Stimulated activated CD8-positive, alpha-beta memory T cell treated with anti-CD3 and anti-CD28 coated beads, Interleukin-12 subunit alpha, Interleukin-12 subunit beta, amount 100 ng/mL, for 24 hours (primary cell): ENCODE results near the gene RTBDN.
A peak's percentile ranks its signal among the peaks of the same experiment; 100 is the strongest.
"Not testable (repeated sequence)": the region's sequence is repeated elsewhere in the genome, so short reads cannot be mapped to it uniquely, and the experiment has no call there.

Experiments used
- DNase-seq: peaks from one replicate; pipeline ENCODE4 v3.0.0-alpha.2; 2020; ENCODE audit errors: extremely low read depth

The RTBDN gene

DNA sequence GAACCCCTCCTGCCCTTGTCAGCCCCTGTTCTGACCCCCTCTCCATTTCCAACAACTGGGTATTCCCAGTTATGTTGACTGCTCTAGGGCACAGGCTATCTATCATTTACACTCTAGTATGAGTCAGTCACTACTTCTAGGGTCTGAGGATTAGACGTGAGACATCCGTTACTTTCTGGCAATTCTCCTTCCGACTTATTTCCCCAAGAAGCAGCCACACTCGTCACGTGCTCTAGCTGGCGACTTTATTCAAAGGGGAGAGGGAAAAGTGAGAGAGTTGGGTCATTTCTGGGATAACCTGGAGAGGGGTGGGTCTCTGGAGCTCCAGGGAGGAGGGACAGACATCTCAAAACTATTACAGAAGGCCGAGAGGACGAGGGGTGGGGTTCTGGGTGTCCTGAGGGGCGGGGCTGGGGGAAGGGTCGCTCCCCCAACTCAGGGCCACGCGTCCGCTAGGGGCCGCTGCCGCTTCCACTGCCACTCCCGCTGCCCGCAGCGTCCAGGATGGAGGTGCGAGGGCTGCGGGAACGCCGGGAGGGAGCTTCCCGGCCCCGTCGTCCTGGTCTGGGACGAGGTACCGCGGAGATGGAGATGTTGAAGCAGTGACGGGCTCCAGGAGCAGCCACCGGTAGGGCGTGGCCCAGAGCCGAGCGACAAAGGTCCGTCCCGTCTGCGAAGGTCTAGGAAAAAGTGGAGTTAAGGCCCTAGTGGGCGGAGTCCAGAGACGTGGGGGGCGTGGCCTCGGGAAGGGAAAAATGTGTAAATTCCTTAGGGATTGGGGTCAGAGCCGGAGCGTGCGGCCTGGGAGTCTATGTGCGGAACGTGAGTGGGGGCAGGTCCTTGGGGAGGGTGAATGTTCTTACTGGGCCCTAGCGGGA, 8.9 kb downstream of the RTBDN start:
- DNase-seq = no peak

DNA sequence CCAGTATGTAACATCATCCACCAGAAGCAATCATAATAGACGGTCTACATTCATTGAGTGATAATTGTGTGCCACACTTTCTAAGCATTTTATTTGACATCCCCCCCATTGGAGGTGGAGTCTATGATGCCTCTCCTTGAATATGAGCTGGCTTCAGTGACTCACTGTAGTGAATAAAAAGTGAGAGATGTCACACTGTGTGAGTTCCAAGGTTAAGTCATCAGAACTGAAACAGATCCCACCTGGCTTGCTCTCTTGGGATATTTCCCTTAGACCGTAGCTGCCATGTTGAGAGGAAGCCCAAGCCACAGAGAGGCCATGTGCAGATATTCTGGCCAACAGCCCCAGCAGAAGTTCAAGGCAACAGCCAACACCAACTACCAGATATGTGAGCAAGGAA, 12.6 kb downstream of the RTBDN start:
- DNase-seq = no peak

DNA sequence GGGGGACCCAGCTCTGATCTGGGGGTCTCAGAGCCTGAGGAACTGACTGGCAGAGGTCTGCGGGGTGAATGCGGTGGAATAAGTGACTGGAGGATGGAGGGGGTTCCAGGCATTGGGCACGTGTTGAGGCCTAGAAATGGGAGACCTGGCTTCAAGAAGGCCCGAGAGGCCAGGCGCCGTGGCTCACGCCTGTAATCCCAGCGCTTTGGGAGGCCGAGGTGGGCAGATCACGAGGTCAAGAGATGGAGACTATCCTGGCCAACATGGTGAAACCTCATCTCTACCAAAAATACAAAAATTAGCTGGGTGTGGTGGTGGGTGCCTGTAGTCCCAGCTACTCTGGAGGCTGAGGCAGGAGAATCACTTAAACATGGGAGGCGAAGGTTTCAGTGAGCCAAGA, 16.6 kb downstream of the RTBDN start:
- DNase-seq = not testable (repeated sequence)

DNA sequence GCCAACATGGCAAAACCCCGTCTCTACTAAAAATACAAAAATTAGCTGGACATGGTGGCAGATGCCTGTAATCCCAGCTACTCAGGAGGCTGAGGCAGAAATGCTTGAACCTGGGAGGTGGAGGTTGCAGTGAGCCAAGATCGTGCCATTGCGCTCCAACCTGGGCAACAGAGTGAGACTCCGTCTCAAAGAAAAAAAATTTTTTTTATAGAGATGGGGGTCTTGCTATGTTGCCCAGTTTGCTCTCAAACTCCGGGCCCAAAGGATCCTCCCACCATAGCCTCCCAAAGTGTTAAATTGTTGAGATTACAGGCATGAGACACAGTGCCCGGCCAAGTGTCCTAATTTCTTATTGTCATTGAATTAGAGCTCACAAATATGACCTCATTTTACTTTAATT, 17.2 kb downstream of the RTBDN start:
- DNase-seq = not testable (repeated sequence)

DNA sequence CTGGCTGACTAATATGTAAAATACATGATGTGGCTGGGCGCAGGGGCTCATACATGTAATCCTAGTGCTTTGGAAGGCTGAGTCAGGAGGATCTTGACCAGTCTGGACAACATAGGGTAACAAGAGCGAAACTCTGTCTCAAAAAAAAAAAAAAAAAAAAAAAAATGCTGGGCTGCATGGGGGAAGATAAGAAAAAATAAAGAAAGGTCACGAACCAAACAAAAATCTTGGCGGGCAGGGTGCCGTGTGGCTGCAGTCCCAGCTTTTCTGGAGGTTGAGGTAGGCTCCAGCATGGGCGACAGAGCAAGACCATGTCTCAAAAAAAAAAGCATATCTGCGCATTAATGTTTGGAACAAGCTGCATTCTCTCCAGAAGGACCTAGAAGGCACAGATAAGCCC, 19.3 kb downstream of the RTBDN start:
- DNase-seq = no peak

DNA sequence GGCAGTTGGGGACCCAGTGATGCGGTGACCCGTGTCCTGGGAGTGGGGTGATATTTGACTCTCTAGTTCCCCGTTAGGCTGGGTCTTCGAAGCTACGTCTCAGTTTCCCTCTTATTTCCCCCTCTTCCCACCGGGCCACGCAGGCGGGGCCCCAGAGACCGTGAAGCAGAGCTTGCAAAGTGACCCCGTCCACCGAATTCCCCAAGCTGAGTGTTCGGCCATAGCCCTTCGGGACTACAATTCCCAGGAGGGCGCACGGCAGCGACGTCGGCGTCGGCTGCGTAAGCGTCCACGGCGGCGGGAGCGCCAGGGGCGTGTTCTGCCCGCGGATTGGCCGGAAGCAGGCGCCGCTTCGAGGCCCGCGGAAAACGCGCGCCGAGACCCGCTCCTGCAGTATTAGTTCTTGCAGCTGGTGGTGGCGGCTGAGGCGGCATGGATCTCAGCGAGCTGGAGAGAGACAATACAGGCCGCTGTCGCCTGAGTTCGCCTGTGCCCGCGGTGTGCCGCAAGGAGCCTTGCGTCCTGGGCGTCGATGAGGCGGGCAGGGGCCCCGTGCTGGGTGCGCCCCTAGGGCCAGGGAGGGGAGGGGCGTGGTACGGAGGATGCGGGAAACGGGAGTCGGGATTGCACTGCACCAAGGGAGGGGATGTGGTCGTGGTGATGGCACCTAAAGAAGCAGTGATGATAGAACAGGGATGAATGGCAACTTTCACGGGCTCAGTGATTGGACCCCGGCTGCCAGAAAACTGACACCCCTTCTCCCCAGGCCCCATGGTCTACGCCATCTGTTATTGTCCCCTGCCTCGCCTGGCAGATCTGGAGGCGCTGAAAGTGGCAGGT, 27.9 kb downstream of the RTBDN start, which contains the start of gene RNASEH2A:
TSS of gene RNASEH2A (plus strand) at position 343 of the 840 bp plus-strand sequence. CDS start at position 433, 90 bp downstream.
- DNase-seq = peak; percentile 67

DNA sequence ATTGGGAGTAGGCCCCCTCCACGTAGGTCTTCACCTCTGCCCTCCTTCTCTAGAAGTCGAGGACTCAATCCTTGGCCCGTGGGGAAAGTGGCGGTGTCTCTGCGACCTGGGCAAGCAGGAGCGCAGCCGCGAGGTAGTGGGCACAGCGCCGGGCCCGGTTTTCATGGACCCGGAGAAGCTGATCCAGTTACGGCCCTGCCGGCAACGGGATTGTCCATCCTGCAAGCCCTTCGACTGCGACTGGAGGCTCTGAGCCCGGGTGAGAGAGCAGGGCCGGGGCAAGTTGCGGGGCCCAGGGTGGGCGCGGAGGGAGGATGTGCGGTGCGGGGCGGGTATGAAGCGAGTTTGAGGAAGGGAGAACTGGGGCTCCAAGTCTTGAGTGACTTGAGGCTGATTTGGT, 30.3 kb downstream of the RTBDN start:
- DNase-seq = no peak

DNA sequence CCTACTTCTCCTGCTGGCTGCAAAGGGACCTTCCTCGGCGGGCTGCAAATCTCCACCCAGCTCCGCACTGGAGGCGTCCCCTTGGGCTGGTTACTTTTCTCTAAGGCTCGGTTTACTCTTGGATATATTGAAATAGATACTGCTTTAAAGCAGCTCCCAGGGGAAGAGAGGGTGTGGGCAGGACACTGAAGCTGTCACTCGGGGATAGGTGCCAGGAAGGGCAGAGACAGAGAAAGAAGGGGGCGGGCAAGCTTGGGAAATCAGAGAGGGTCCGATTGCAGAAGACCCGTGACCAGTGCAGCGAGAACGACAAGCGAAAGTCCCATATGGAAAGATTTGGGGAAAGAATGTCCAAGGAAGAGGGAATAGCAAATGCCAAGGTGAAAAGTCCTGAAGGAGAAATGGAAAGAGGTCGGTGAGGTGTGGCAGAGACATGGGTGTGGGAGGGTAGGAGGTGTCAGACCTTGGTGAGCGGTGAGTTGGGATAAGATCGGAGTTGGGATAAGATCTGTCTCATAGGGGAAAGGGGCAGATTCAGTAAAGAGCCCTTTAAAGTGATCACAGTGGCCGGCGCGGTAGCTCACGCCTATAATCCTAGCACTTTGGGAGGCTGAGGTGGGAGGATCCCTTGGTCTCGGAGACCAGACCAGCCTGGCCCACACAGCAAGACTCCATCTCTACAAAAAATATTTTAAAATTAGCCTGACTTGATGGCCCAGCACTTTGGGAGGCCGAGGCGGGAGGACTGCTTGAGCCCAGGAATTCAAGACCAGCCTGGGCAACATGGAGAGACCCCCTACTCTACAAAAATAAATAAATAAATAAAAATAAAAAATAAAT, 31.9 kb downstream of the RTBDN start:
- DNase-seq = no peak

DNA sequence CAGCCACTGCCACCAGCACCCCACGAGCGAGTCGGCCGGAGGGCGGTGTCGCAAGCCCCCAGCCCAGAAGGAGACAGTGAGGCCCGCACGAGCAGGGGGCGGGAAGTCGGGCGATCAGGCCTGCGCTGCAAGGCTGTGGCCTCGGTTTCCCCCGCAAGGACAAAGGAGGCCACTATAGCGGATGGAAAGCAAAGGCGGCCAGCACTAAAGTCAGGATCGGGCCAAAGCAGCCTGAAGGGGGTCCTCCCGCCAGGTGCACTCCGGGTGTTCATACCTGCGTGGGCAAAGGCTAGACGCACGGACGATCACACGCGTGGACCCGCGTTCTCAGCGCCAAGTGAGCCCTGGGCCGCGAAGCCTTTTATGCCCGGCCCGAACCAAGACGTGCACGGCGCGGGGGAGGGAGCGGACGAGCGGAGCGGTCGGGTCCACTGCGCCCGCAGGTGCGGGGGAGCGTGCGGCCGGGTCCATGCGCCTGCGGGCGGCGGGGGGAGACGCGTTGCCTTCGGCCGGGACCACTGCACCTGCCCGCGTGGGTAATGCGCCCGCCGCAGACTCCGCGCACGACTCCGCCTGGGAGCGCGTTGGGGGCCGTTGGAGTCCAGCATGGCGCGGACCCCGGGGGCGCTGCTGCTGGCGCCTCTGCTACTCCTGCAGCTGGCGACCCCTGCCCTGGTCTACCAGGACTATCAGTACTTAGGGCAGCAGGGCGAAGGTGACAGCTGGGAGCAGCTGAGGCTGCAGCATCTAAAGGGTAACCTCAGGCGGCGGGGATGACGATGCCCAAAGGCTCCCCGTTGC, 32.7 kb downstream of the RTBDN start, which contains the start of the genes PRDX2 and THSD8:
TSS of gene PRDX2 (minus strand) at position 335 of the 801 bp plus-strand sequence. CDS start 539 bp downstream, outside the sequence.
TSS of gene THSD8 (plus strand) at position 604 of the 801 bp plus-strand sequence. CDS start at position 607, 3 bp downstream.
- peak; percentile 55 for DNase-seq

DNA sequence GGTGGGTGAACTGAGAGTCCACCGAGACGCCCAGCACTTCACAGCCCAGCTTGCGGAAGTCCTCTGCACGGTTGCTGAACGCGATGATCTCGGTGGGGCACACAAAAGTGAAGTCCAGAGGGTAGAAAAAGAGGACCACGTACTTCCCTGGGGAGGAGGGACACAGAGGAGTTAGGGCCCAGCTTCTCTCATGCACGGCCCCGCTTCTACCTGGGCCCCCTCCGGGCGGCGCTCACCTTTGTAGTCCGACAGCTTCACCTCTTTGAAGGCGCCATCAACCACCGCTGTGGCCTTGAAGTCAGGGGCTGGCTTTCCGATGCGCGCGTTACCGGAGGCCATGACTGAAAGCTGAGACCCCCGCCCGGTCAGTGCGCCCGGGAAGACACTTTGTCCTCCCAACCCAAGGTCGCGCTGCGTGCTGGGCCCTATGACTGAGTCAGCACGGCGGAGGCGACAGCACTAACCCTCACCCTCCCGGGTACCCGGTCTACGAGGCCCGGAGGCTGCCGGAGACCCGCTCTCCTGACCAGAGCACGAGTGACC, 33.4 kb downstream of the RTBDN start:
- no peak for DNase-seq

DNA sequence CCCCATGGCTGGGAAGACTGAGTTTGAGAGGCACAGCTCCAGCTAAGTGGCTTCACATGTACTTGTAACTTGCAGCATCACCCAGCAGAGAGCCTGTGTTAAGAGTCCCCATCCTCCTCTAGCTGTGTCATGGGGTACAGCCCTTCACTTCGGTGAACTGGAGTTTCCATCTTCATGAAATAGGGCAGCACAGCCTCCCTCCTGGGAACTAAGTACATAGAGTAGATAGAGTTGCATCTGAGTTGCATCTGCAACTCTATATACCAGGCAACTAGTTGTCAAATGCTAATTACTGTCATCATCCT, 34.0 kb downstream of the RTBDN start:
- no peak for DNase-seq

DNA sequence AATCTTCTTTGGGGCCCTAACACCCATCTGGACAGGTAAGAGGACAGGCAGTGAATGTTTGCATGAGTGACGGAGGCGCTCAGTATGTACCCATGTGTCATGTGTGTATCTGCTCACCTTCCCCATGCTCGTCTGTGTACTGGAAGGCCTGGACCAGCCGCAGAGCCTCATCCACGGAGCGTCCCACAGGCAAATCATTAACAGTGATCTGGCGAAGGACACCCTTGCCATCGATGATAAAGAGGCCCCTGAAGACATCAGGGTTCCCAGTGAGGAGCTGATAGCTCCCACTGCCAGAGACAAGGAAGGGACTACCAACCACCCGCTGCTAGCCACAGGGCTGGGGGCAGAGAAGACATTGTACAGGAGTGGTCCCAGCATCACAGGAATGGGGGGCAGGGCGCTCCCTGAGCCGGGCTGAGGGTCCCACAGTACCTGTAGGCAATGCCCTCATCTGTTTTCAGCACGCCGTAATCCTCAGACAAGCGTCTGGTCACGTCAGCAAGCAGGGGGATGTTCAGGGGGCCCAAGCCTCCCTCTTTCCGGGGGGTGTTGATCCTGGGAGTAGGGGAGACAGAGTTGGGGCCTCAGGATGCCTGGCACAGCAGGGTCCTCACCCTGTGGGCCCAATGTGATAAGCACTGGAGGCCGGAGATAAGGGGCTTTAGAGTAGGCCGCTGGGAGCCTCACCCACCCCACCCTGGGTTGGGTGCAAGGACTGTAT, 34.5 kb downstream of the RTBDN start:
- no peak for DNase-seq

DNA sequence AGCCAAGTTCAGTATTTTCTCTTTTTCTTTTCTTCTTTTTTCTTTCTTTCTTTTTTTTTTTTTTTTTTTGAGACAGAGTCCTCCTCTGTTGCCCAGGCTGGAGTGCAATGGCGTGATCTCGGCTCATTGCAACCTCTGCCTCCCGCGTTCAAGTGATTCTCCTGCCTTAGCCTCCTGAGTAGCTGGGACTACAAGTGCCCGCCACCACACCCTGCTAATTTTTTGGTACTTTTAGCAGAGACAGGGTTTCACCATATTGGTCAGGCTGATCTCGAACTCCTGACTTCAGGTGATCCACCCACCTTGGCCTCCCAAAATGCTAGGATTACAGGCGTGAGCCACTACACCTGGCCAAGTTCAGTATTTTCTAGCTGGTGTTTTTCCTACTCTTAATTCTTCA, 36.8 kb downstream of the RTBDN start:
- not testable (repeated sequence) for DNase-seq

DNA sequence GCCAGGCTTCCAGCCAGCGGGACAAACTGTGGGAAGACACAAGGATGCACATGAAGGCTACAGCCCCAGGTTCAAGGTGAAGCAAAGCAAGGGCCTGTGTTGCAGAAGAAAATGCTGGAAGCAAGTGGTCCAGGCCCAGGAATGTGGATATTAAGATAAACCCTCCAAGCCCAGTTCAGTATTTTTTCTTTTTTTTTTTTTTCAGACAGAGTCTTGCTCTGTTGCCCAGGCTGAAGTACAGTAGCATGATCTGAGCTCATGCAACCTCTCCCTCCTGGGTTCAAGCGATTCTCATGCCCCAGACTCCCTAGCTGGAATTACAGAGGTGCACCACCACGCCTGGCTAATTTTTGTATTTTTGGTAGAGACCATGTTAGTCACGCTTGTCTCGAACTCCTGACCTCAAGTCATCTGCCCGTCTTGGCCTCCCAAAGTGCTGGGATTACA, 37.2 kb downstream of the RTBDN start:
- DNase-seq = no peak

DNA sequence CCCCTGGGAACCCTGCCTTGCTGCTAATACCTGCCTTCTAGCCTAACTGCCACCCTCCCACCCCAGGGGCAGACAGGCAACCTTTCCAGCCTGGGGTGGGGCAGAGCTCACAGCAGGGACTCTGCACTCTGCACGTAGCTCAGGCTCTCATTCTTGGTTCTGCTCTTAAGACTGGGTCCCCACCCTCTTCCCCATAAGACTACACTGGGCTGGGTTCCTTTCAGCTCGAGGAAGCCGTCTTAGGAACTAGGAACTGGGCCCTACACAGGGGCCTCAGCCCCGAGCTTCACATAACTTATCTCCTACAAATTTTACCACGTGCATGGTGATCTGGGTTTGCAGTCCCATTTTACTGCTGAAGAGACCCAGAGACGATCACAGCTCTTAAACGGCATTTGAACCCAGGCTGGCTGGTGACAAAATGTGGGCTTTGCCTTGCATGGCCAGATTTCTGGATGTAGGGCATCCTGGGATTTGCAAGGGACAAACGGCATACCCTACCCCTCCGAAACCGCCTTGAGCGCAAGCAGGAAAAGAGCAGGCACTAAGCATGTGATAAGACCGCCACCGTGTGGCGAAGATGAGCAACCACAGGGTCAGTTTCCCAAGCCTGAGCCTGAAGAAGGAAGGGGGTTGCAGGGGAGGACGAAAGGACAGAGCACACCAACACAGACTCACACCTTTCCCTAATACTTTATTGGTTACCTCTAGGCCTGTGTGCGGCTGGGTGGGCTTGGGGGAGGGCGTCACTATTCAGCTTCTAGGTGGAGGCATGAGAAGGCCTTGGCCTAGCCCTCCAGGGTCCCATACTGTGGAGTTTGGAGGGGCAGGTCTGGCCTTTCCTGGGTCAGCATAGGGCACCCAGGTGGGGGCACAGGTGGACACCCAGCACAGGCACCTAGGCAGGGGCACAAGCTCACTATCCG, 38.0 kb downstream of the RTBDN start:
- no peak for DNase-seq

DNA sequence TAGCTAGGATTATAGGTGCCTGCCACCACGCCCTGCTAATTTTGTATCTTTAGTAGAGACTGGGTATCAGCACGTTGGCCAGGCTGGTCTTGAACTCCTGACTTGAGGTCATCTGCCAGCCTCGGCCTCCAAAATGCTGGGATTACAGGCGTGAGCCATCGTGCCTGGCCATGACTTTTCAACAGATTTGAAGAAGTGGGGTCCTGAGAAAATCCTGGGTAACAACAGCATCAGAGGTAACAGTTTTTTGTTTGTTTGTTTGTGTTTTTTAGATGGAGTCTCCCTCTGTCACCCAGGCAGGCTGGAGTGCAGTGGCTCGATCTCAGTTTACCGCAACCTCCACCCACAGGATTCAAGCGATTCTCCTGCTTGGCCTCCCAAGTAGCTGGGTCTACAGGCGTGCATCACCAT, 39.4 kb downstream of the RTBDN start:
- DNase-seq = no peak

DNA sequence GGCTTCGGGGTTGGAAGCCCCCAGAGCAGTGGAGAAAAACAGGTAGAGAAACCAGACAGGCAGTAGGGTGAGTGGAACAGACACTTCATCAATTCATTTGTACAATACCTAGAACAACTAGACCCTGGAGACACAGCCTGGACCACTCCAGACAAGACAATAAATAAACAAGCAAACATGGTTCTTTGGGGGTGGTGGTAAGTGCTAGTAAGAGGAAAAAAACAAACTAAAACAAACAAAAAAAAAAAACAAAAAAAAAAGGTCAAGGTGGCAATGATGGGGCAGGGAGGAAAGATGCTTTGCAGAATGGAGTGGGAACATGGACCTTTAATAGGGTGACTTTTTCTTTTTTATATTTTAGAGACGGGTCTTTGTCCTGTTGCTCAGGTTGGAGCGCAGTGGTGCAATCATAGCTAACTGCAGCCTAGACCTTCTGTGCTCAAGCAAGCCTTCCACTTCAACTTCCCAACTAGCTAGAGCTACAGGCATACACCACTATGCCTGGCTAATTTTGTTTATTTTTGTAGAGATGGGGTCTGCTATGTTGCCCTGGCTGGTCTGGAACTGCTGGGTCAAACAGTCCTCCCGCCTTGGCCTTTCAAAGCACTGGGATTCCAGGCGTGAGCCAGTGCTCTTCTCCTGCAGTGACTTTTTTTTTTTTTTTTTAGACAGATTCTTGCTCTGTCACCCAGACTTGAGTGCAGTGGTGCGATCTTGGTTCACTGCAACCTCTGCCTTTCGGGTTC, 40.0 kb downstream of the RTBDN start:
- no peak for DNase-seq
